ENCODE results near the gene AMH. TPM values are rescaled to one million over a fixed set of nuclear protein-coding genes. Genes with fewer than 3 reads are reported as not detected.
A peak's percentile ranks its signal among the peaks of the same experiment; 100 is the strongest.

The AMH gene
- total and polyA plus RNA-seq, 2 of the 13 experiments (the other 11 are each of a cell fraction or from before 2014, with no cell fraction given): 0.03 to 0.18 TPM

DNA sequence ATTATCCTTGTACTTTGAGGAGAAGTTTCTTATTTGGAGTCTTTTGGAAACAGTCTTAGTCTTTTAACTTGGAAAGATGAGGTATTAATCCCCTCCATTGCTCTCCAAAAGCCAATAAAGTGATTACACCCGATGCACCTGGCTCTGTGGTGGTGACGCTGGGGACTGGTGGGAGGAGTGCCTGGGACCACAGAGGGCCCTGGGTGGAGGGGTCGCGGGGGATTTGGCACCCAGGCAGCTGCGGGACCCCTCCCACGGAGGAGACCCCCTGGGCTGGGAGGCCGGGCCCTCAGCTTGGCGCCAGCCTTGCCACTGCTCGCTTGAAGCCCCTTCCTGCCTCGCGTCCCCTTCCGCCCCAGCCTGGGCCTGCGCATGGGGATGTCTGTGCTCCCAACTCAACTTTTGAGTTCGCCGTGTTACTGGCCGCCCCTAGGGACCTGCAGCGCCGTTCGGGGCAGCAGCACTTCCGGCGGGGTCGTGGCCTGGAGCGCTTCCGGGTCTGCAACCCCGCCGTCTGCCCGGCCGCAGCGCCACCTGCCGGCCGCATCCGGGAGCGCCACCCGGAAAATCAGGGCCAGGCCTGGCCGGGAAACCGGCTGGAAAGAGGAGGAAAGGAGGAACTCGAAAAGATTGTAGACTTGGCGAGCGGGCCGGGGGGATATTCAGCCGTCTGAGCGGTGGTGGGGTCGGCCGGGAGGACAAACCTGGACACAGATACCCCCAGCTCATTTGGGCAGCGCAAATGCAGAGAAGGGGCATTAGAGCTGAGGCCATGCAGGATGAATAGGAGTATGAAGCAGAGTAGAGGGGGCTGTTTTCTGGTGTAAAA is 24.4 kb downstream of the AMH start (continued):
- TF ChIP-seq, protein P1, sequence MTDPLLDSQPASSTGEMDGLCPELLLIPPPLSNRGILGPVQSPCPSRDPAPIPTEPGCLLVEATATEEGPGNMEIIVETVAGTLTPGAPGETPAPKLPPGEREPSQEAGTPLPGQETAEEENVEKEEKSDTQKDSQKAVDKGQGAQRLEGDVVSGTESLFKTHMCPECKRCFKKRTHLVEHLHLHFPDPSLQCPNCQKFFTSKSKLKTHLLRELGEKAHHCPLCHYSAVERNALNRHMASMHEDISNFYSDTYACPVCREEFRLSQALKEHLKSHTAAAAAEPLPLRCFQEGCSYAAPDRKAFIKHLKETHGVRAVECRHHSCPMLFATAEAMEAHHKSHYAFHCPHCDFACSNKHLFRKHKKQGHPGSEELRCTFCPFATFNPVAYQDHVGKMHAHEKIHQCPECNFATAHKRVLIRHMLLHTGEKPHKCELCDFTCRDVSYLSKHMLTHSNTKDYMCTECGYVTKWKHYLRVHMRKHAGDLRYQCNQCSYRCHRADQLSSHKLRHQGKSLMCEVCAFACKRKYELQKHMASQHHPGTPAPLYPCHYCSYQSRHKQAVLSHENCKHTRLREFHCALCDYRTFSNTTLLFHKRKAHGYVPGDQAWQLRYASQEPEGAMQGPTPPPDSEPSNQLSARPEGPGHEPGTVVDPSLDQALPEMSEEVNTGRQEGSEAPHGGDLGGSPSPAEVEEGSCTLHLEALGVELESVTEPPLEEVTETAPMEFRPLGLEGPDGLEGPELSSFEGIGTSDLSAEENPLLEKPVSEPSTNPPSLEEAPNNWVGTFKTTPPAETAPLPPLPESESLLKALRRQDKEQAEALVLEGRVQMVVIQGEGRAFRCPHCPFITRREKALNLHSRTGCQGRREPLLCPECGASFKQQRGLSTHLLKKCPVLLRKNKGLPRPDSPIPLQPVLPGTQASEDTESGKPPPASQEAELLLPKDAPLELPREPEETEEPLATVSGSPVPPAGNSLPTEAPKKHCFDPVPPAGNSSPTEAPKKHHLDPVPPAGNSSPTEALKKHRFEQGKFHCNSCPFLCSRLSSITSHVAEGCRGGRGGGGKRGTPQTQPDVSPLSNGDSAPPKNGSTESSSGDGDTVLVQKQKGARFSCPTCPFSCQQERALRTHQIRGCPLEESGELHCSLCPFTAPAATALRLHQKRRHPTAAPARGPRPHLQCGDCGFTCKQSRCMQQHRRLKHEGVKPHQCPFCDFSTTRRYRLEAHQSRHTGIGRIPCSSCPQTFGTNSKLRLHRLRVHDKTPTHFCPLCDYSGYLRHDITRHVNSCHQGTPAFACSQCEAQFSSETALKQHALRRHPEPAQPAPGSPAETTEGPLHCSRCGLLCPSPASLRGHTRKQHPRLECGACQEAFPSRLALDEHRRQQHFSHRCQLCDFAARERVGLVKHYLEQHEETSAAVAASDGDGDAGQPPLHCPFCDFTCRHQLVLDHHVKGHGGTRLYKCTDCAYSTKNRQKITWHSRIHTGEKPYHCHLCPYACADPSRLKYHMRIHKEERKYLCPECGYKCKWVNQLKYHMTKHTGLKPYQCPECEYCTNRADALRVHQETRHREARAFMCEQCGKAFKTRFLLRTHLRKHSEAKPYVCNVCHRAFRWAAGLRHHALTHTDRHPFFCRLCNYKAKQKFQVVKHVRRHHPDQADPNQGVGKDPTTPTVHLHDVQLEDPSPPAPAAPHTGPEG (CRISPR knock-in tag; IDR thresholded peaks at IDR 0.05): no peak
- TF ChIP-seq, protein P2, sequence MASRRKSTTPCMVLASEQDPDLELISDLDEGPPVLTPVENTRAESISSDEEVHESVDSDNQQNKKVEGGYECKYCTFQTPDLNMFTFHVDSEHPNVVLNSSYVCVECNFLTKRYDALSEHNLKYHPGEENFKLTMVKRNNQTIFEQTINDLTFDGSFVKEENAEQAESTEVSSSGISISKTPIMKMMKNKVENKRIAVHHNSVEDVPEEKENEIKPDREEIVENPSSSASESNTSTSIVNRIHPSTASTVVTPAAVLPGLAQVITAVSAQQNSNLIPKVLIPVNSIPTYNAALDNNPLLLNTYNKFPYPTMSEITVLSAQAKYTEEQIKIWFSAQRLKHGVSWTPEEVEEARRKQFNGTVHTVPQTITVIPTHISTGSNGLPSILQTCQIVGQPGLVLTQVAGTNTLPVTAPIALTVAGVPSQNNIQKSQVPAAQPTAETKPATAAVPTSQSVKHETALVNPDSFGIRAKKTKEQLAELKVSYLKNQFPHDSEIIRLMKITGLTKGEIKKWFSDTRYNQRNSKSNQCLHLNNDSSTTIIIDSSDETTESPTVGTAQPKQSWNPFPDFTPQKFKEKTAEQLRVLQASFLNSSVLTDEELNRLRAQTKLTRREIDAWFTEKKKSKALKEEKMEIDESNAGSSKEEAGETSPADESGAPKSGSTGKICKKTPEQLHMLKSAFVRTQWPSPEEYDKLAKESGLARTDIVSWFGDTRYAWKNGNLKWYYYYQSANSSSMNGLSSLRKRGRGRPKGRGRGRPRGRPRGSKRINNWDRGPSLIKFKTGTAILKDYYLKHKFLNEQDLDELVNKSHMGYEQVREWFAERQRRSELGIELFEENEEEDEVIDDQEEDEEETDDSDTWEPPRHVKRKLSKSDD (CRISPR knock-in tag; IDR thresholded peaks at IDR 0.05; ENCODE audit: low read depth): no peak
- TF ChIP-seq ZNF530 (CRISPR knock-in tag; IDR thresholded peaks at IDR 0.05; ENCODE audit: low read depth) (no peak), ZNF431 (CRISPR knock-in tag; IDR thresholded peaks at IDR 0.05; ENCODE audit: borderline replicate concordance, low read depth) (no peak), U2AF1 (optimal IDR thresholded peaks at IDR 0.05; ENCODE audit: low read depth, low read length) (peak; percentile 79), ZMYM2 (CRISPR knock-in tag; IDR thresholded peaks at IDR 0.05) (no peak), ZNF484 (CRISPR knock-in tag; IDR thresholded peaks at IDR 0.05; ENCODE audit: borderline replicate concordance, low read depth) (0 out of 2 replicates have a peak, but pooled peaks have one; percentile 27), ZNF292 (CRISPR knock-in tag; IDR thresholded peaks at IDR 0.05; ENCODE audit: borderline replicate concordance, low read depth) (no peak), ATF1 (CRISPR knock-in tag; IDR thresholded peaks at IDR 0.05) (no peak), NBN (conservative IDR thresholded peaks at IDR 0.05) (no peak), TSC22D2 (CRISPR knock-in tag; IDR thresholded peaks at IDR 0.05; ENCODE audit: borderline replicate concordance) (peak; percentile 50; the same call in 1 of the 2 replicates), TAF15 (IDR thresholded peaks at IDR 0.05; ENCODE audit: low read depth, low read length, poor library complexity, severe bottlenecking) (peak; percentile 78), DPF2 (CRISPR knock-in tag; IDR thresholded peaks at IDR 0.05; ENCODE audit: borderline replicate concordance, low read depth) (no peak), ZNF282 (IDR thresholded peaks at IDR 0.05; ENCODE audit: partially characterized antibody) (no peak), ARNT2 (CRISPR knock-in tag; IDR thresholded peaks at IDR 0.05; ENCODE audit: low read depth) (peak; percentile 81), ZNF543 (CRISPR knock-in tag; IDR thresholded peaks at IDR 0.05) (no peak), MIER2 (CRISPR knock-in tag; IDR thresholded peaks at IDR 0.05) (no peak), ZNF34 (CRISPR knock-in tag; IDR thresholded peaks at IDR 0.05; ENCODE audit: borderline replicate concordance) (no peak), ZNF33A (CRISPR knock-in tag; IDR thresholded peaks at IDR 0.05; ENCODE audit: borderline replicate concordance) (peak; percentile 68; the same call in 1 of the 2 replicates)
- TF ChIP-seq, protein P3, sequence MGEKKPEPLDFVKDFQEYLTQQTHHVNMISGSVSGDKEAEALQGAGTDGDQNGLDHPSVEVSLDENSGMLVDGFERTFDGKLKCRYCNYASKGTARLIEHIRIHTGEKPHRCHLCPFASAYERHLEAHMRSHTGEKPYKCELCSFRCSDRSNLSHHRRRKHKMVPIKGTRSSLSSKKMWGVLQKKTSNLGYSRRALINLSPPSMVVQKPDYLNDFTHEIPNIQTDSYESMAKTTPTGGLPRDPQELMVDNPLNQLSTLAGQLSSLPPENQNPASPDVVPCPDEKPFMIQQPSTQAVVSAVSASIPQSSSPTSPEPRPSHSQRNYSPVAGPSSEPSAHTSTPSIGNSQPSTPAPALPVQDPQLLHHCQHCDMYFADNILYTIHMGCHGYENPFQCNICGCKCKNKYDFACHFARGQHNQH (CRISPR knock-in tag; IDR thresholded peaks at IDR 0.05): peak; percentile 68; the same call in 1 of the 2 replicates

Measured in HepG2 (cell line).